DOHH2 (cell line): ENCODE measurements around the gene PRR36.

ENCODE experiments used
- EZH2phosphoT487 ChIP-seq: fragments of 200-600 bp; sonication (generic); IDR thresholded peaks from 2 replicates; pipeline ENCODE4 v1.6.1; 2017; ENCODE audit warnings: borderline replicate concordance, mild to moderate bottlenecking, antibody characterized with exemption, low read length, moderate library complexity, mixed read lengths
- TF ChIP-seq, protein P1 (sequence below): fragments of 200-600 bp; sonication (generic); IDR thresholded peaks from one replicate; pipeline ENCODE4 v1.5.1; 2014; ENCODE audit warnings: antibody characterized with exemption, mild to moderate bottlenecking, low read depth, low read length; ENCODE audit not compliant: poor library complexity, severe bottlenecking

DNA sequence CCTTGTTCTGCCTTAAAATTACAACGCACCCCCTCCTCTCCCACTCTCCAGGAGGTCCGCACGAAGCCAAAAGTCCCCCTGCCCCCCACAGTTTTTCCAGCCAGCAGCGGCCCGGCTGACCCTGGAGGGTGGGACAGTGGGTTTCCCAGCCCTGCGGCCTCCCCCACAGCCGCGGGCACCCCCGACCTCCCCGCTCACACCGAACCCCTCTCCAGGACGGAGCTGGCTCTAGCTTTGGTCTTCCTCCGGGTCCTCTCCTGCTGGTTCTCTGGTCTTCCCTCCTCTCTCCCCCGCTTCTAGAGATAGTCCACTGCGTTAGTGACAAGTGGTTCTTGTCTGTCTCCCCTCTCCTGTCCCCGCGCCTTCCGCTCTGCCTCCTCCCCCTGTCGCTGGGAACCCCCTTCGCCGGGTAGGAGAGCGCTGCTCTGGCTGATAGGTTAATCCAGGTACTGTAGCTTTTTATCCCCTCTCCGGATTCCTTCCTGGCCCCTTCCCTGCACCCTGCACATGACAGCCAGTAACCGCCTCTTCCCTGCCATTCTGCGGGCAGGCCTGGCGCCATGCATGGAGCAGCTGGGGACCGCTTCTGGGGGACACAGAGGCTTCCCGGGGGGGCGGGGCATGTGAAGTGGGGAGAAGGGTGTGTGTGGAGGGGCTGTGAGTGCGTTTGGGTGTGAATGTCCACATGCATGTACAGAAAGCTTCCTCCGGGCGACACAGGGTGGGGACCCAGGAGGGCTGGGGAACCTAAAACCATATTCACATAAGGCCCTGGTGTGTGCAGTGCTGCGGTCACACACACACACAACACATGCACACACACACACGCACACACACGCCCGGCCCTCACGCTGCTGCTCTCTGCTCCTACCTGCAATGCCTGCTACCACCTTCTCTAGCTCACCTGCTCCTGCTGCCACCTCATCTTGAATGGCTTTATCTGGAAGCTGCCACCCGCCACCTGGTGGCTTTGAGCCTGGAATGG is 17.2 kb downstream of the PRR36 start:
- TF ChIP-seq, protein P1, sequence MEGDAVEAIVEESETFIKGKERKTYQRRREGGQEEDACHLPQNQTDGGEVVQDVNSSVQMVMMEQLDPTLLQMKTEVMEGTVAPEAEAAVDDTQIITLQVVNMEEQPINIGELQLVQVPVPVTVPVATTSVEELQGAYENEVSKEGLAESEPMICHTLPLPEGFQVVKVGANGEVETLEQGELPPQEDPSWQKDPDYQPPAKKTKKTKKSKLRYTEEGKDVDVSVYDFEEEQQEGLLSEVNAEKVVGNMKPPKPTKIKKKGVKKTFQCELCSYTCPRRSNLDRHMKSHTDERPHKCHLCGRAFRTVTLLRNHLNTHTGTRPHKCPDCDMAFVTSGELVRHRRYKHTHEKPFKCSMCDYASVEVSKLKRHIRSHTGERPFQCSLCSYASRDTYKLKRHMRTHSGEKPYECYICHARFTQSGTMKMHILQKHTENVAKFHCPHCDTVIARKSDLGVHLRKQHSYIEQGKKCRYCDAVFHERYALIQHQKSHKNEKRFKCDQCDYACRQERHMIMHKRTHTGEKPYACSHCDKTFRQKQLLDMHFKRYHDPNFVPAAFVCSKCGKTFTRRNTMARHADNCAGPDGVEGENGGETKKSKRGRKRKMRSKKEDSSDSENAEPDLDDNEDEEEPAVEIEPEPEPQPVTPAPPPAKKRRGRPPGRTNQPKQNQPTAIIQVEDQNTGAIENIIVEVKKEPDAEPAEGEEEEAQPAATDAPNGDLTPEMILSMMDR = no peak
- TF ChIP-seq EZH2phosphoT487 = no peak
